Measurements from ENCODE around the gene SLC29A3.

DNA sequence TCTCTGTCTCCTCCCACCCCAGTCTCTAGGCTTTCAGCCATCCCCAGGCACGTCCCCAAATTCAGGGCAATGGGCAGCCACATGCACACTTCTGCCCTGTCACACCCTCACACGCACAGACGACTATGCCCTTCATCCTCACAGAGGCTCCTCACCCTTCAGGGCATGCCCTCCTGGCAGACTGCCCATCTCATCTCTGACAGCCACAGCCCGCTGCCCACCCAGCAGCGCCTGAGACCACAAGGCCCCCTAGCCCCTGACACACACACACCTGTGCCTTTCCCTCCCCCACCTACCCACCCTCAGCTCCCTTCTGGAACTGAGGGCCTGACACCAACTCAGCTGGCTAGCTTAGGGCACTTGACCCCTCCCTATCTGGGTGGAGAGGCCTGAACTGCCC, 23.0 kb upstream of the SLC29A3 start:
- TF ChIP-seq, protein P1, sequence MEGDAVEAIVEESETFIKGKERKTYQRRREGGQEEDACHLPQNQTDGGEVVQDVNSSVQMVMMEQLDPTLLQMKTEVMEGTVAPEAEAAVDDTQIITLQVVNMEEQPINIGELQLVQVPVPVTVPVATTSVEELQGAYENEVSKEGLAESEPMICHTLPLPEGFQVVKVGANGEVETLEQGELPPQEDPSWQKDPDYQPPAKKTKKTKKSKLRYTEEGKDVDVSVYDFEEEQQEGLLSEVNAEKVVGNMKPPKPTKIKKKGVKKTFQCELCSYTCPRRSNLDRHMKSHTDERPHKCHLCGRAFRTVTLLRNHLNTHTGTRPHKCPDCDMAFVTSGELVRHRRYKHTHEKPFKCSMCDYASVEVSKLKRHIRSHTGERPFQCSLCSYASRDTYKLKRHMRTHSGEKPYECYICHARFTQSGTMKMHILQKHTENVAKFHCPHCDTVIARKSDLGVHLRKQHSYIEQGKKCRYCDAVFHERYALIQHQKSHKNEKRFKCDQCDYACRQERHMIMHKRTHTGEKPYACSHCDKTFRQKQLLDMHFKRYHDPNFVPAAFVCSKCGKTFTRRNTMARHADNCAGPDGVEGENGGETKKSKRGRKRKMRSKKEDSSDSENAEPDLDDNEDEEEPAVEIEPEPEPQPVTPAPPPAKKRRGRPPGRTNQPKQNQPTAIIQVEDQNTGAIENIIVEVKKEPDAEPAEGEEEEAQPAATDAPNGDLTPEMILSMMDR (optimal IDR thresholded peaks at IDR 0.05 in 1 of 3, IDR thresholded peaks at IDR 0.05 in 1 of 3, conservative IDR thresholded peaks at IDR 0.05 in 1 of 3; ENCODE audit: extremely low read depth in 1 of 3, insufficient read depth in 2 of 3, low read length in 3 of 3), result no peak
- TF ChIP-seq EZH2 (IDR thresholded peaks at IDR 0.05; ENCODE audit: low read length), result no peak
